Parathyroid adenoma (tissue), 2 donors: ENCODE measurements around the gene PDIA3.

Source experiments
- H2AFZ ChIP-seq: fragments of 300-600 bp; sonication (generic); one replicate; pipeline ENCODE4 v1.7.0; 2017; ENCODE audit warnings: antibody characterized with exemption, mild to moderate bottlenecking
- H3K27ac ChIP-seq: fragments of 300-600 bp; sonication (generic); one replicate; pipeline ENCODE4 v1.7.0; 2017
- H3K27me3 ChIP-seq: fragments of 300-600 bp; sonication (generic); one replicate; pipeline ENCODE4 v1.7.0; 2017; ENCODE audit warnings: low read length; ENCODE audit not compliant: control insufficient read depth, insufficient read depth
- H3K36me3 ChIP-seq: fragments of 300-600 bp; sonication (generic); one replicate; pipeline ENCODE4 v1.7.0; 2017; ENCODE audit warnings: low read length; ENCODE audit not compliant: control insufficient read depth, insufficient read depth
- H3K4me1 ChIP-seq: fragments of 300-600 bp; sonication (generic); one replicate; pipeline ENCODE4 v1.7.0; 2017; ENCODE audit warnings: control low read depth
- H3K4me2 ChIP-seq: fragments of 300-600 bp; sonication (generic); one replicate; pipeline ENCODE4 v1.7.0; 2017; ENCODE audit warnings: low read length
- H3K4me3 ChIP-seq: fragments of 300-600 bp; sonication (generic); one replicate; pipeline ENCODE4 v1.7.0; 2017; ENCODE audit warnings: low read depth, low read length
- H3K79me2 ChIP-seq: fragments of 300-600 bp; sonication (generic); one replicate; pipeline ENCODE4 v1.7.0; 2017; ENCODE audit warnings: control low read depth
- H3K9ac ChIP-seq: fragments of 300-600 bp; sonication (generic); one replicate; pipeline ENCODE4 v1.7.0; 2017; ENCODE audit warnings: mild to moderate bottlenecking
- H3K9me3 ChIP-seq: fragments of 300-600 bp; sonication (generic); one replicate; pipeline ENCODE4 v1.7.0; 2017; ENCODE audit warnings: low read length; ENCODE audit not compliant: control insufficient read depth
- TF ChIP-seq, protein P1 (sequence below): fragments of 300-600 bp; sonication (generic); IDR thresholded peaks from one replicate; pipeline ENCODE4 v1.7.0; 2017; ENCODE audit warnings: antibody characterized with exemption, mild to moderate bottlenecking
- donor health status: primary hyperparathyroidism.

Gene PDIA3

DNA sequence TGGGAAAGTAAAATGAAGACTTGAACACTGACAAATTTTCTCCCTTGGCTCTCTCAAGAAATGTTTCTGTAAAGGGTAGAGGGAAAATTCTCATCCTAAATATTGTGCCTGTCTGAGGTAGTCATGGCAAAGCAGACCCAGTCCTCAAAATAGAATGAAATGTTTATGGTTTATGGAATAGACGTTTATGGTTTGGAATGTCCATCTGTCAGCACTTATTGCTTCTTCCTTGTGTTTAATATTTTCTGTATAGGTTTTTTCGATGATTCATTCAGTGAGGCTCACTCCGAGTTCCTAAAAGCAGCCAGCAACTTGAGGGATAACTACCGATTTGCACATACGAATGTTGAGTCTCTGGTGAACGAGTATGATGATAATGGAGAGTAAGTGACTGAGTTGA, 16.6 kb downstream of the PDIA3 start:
- Histone ChIP-seq H3K36me3 (no peaks in the 10 kb centered on the region), H3K4me3 (no peak overlapping the region), H3K9ac (no peak overlapping the region), H3K79me2 (no peaks in the 10 kb centered on the region), H3K27me3 (no peaks in the 10 kb centered on the region), H3K4me2 (no peak overlapping the region), H3K4me1 (no peaks in the 10 kb centered on the region), H2AFZ (no peak overlapping the region), H3K27ac (no peak overlapping the region), H3K9me3 (no peaks in the 10 kb centered on the region)
- TF ChIP-seq, protein P1, sequence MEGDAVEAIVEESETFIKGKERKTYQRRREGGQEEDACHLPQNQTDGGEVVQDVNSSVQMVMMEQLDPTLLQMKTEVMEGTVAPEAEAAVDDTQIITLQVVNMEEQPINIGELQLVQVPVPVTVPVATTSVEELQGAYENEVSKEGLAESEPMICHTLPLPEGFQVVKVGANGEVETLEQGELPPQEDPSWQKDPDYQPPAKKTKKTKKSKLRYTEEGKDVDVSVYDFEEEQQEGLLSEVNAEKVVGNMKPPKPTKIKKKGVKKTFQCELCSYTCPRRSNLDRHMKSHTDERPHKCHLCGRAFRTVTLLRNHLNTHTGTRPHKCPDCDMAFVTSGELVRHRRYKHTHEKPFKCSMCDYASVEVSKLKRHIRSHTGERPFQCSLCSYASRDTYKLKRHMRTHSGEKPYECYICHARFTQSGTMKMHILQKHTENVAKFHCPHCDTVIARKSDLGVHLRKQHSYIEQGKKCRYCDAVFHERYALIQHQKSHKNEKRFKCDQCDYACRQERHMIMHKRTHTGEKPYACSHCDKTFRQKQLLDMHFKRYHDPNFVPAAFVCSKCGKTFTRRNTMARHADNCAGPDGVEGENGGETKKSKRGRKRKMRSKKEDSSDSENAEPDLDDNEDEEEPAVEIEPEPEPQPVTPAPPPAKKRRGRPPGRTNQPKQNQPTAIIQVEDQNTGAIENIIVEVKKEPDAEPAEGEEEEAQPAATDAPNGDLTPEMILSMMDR, result no peak

DNA sequence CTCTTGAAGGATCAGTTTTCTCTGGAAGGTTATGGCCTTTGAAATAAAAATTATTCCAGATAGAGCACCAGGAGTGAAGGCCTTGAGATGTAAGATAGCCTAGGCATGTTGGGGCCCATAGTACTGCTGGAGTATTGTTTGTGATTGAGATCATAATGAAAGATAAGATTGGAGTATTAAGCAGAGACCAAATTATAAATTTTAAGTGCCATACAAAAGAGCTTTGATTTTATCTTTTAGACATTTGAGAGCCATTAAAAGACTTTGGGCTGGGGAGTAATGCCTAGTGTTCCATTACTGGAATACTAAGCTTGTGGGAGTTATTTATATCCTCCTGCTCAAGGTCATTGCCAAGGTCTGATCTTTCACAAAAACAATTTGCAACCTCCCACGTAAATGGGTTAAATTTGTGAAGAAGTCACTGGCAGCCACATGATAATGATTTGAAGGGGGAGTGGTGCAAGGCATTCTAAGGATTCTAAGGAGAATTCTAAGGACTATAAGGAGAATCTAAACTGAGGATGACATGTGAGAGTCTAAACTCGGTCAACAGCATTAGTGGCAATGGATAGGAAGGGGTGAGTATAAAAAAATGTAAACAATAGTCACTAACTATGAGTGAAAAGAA, 17.7 kb downstream of the PDIA3 start:
- H3K9ac ChIP-seq, result no peak overlapping the region
- H3K9me3 ChIP-seq, result no peaks in the 10 kb centered on the region
- TF ChIP-seq, protein P1, result no peak
- H3K36me3 ChIP-seq, result no peaks in the 10 kb centered on the region
- no peak overlapping the region for H2AFZ ChIP-seq
- no peak overlapping the region for H3K4me3 ChIP-seq
- H3K27ac ChIP-seq, result no peak overlapping the region
- no peaks in the 10 kb centered on the region for H3K79me2 ChIP-seq
- no peaks in the 10 kb centered on the region for H3K4me1 ChIP-seq
- H3K4me2 ChIP-seq, result no peak overlapping the region
- H3K27me3 ChIP-seq, result no peaks in the 10 kb centered on the region

DNA sequence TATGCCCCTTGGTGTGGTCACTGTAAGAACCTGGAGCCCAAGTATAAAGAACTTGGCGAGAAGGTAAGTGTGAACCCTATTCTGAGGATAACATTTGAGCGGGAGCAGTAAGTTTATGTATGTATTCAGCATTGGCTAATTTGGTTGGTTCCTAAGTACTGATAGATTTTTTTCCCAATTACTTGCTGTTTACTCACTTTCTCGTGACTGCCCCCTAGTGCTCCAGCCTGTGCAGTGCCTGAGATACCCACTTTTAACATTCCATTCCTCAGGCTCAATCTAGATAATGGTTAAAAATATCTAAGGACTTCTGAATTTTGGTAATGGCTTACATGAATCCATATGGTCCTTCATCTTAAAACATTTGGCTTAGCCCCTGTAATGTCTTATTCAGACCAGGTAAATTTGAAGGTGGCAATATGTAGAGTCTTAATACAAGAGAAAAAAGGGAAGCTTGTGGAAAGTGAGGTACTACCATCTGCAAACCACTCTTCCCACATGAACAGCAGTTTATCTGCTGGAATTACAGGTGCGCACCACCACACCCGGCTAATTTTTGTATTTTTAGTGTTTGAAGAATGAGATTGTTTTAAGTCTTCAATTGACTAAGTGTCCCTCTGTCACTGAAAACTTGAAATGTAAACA, 23.5 kb downstream of the PDIA3 start:
- no peaks in the 10 kb centered on the region for H3K9me3 ChIP-seq
- TF ChIP-seq, protein P1, result peak; percentile 59
- H3K79me2 ChIP-seq, result no peaks in the 10 kb centered on the region
- H3K27ac ChIP-seq, result no peak overlapping the region
- no peaks in the 10 kb centered on the region for H3K4me1 ChIP-seq
- H3K36me3 ChIP-seq, result no peaks in the 10 kb centered on the region
- no peaks in the 10 kb centered on the region for H3K27me3 ChIP-seq
- H3K9ac ChIP-seq, result no peak overlapping the region
- H3K4me2 ChIP-seq, result no peak overlapping the region
- no peak overlapping the region for H3K4me3 ChIP-seq
- H2AFZ ChIP-seq, result no peak overlapping the region

DNA sequence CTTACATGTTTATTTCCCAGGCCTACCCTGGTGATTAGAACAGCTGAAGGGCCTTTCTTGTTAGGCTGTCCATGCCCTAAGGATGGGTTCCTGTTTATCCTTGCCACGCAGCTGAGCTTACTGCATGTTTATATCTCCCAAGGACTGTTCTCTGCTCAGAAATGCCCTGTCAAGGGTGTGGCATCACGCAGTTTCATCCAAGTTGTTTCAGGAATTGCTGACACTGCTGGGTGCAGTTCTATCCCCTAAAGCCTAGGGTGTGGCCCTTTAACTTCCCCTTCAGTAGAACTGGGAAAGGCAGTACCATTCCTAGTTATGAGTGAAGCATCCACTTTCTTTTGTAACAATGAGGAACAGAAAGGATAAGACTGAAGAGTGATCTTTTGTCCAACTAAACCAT, 25.6 kb downstream of the PDIA3 start:
- H3K4me2 ChIP-seq, result no peak overlapping the region
- H3K36me3 ChIP-seq, result no peaks in the 10 kb centered on the region
- no peaks in the 10 kb centered on the region for H3K27me3 ChIP-seq
- no peaks in the 10 kb centered on the region for H3K4me1 ChIP-seq
- no peaks in the 10 kb centered on the region for H3K79me2 ChIP-seq
- no peak overlapping the region for H3K4me3 ChIP-seq
- H3K9me3 ChIP-seq, result no peaks in the 10 kb centered on the region
- no peak overlapping the region for H3K27ac ChIP-seq
- TF ChIP-seq, protein P1, result no peak
- H3K9ac ChIP-seq, result no peak overlapping the region
- H2AFZ ChIP-seq, result no peak overlapping the region

DNA sequence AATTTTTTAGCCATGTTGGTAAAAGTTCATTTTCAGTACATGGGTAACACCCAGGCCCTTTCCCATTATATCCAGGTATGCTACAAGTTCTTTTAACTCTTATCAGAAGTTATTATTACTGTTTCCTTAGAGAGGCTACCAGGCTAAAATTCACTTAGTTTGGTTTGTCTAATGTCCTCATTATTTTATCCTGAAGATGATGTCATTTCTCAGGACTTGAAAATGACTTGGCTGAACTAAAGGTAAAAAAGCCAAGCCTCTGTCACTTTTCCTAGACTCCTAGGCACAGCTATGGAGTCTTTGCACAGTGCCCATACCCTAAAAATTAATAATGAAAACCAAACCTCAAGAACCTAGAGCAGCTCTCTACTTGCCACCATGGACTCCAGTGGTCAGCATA, 26.4 kb downstream of the PDIA3 start:
- H3K27ac ChIP-seq, result no peak overlapping the region
- H3K4me2 ChIP-seq, result no peak overlapping the region
- H3K9ac ChIP-seq, result no peak overlapping the region
- H3K79me2 ChIP-seq, result no peaks in the 10 kb centered on the region
- TF ChIP-seq, protein P1, result no peak
- no peaks in the 10 kb centered on the region for H3K4me1 ChIP-seq
- H2AFZ ChIP-seq, result no peak overlapping the region
- no peak overlapping the region for H3K4me3 ChIP-seq
- H3K36me3 ChIP-seq, result no peaks in the 10 kb centered on the region
- H3K9me3 ChIP-seq, result no peaks in the 10 kb centered on the region
- no peaks in the 10 kb centered on the region for H3K27me3 ChIP-seq
